ENCODE measurements around the gene IL25.
A peak's percentile ranks its signal among the peaks of the same experiment; 100 is the strongest.

IL25 gene

DNA sequence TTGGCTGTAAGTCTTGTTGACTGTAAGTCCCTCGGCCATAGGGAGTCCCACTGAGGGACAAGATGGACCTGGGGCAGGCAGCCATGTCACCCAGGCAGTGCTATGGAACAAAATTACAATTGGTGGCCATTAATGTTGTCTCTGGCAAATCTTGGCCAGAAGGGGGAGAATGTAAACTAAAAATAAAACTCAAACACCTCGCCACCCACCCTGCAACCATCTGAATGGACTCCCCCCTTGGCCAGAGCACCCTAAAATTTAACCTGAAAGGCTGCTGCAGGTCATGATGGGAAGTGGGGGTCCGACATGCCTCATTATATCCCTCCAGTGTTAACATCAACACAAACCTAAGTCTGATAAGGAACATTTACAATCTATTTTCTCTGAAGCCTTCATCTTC lies 28.1 kb upstream of the IL25 start:
- no peak overlapping the region for H3K27ac ChIP-seq (ENCODE audit: insufficient read depth, low read depth, low read length, poor library complexity, severe bottlenecking)

DNA sequence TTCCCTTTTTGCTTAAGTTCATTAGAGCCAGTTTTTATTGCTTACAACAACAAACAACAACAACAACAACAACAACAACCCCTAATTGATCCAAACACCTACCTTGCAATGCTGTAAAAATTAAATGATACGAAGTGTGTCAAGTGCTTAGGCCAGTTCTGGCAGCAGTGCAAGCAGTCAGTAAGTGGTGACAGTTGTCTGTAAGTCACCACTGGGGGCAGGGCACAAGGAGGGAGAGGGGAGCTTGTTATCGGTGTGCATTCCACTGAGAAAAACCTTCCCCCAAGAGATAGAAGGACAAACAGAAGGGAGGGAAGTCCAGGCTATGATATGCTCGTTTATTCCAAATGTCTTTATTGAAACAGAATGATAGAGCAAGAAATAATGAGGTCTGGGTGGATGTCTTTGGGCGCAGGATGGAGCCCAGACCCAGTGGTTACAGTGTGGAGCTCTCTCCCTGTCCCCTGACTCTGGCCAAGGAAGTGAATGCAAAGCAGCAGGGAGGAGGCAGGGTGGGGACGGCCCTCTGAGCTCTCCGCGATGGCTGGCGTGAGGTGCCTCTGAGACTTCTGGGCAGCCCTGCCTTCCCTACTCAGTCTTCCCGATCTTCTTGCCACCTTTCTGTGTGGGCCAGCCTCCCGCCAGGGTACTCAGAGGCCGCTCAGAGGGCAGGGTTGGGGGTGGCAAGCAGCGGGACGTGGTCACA lies 26.5 kb upstream of the IL25 start:
- Histone ChIP-seq H3K36me3 (ENCODE audit: control insufficient read depth, insufficient read depth, low read length) (no peaks in the 10 kb centered on the region), H3K9me3 (ENCODE audit: control insufficient read depth, low read length) (no peaks in the 10 kb centered on the region), H3K27ac (ENCODE audit: insufficient read depth, low read depth, low read length, poor library complexity, severe bottlenecking) (no peak overlapping the region), H3K4me1 (ENCODE audit: control insufficient read depth, insufficient read depth, low read length) (no peaks in the 10 kb centered on the region), H3K27me3 (ENCODE audit: control insufficient read depth, insufficient read depth, low read length, poor library complexity, severe bottlenecking) (peaks cover 1% of the 10 kb centered on the region), H3K4me3 (ENCODE audit: insufficient read depth, low read depth, low read length) (no peak overlapping the region)
- WGBS, 2 experiments, result 67 to 73% methylated on average over 13 of the region's 13 CpGs

More for the DNA sequence above, 28.1 kb upstream of the IL25 start:
- Histone ChIP-seq H3K9me3 (ENCODE audit: control insufficient read depth, low read length) (no peaks in the 10 kb centered on the region), H3K36me3 (ENCODE audit: control insufficient read depth, insufficient read depth, low read length) (no peaks in the 10 kb centered on the region), H3K4me3 (ENCODE audit: insufficient read depth, low read depth, low read length) (no peak overlapping the region), H3K4me1 (ENCODE audit: control insufficient read depth, insufficient read depth, low read length) (no peaks in the 10 kb centered on the region), H3K27me3 (ENCODE audit: control insufficient read depth, insufficient read depth, low read length, poor library complexity, severe bottlenecking) (no peaks in the 10 kb centered on the region)
- WGBS, 2 experiments, result 85 to 87% methylated on average over 3 of the region's 3 CpGs

DNA sequence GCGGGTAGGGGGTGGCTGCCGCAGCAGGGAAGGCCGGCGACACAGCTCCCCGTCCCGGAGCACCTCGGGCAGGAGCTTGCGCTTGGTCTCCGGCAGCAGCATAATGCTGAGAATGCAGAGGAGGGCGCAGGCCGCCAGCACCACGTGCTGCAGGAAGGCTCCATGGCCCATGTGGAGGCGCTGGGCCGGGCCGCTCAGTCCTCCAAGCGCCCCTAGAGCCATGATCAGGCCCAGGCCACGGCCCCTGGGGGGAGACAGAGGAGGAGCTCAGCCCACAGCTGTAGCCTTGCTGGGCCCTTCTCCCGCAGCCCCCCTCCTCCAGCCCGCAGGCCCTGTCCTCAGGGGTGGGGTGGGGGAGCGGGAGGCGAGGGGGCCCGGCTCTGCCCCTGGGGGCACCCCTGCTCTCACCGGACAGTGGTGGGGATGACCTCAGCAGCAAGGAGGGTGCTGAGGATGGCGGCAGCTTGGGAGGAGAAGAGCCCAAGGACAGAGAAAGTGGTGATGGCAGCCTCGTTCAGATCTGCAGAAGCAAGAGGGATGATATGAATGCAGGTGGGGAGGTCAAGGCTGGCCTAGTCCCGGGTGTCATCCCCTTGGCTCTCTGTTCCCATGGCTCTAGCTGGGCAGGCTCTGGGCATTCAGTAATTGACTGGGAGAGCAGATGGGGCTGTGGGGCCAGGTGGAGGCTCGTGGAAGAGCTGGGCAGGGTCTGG lies 25.8 kb upstream of the IL25 start:
- Histone ChIP-seq H3K36me3 (ENCODE audit: control insufficient read depth, insufficient read depth, low read length) (no peaks in the 10 kb centered on the region), H3K27me3 (ENCODE audit: control insufficient read depth, insufficient read depth, low read length, poor library complexity, severe bottlenecking) (peaks cover 8% of the 10 kb centered on the region), H3K4me3 (ENCODE audit: insufficient read depth, low read depth, low read length) (no peak overlapping the region), H3K27ac (ENCODE audit: insufficient read depth, low read depth, low read length, poor library complexity, severe bottlenecking) (no peak overlapping the region), H3K4me1 (ENCODE audit: control insufficient read depth, insufficient read depth, low read length) (no peaks in the 10 kb centered on the region), H3K9me3 (ENCODE audit: control insufficient read depth, low read length) (no peaks in the 10 kb centered on the region)
- 87% methylated on average over 27 of the region's 27 CpGs for WGBS, 2 experiments

- H3K9me3 ChIP-seq (ENCODE audit: control insufficient read depth, low read length), result no peaks in the 10 kb centered on the region
- peaks cover 9% of the 10 kb centered on the region for H3K27me3 ChIP-seq (ENCODE audit: control insufficient read depth, insufficient read depth, low read length, poor library complexity, severe bottlenecking)
- H3K4me1 ChIP-seq (ENCODE audit: control insufficient read depth, insufficient read depth, low read length), result no peaks in the 10 kb centered on the region
- H3K4me3 ChIP-seq (ENCODE audit: insufficient read depth, low read depth, low read length), result no peak overlapping the region
- 94 to 95% methylated on average over 19 of the region's 19 CpGs for WGBS, 2 experiments
- no peaks in the 10 kb centered on the region for H3K36me3 ChIP-seq (ENCODE audit: control insufficient read depth, insufficient read depth, low read length)
- H3K27ac ChIP-seq (ENCODE audit: insufficient read depth, low read depth, low read length, poor library complexity, severe bottlenecking), result no peak overlapping the region
Measured at GRCh38 chr14:23347406-23348296, 25.0 kb upstream of the IL25 start.

GRCh38 chr14:23348297-23348655 lies 24.3 kb upstream of the IL25 start:
- no peak overlapping the region for H3K4me3 ChIP-seq (ENCODE audit: insufficient read depth, low read depth, low read length)
- H3K9me3 ChIP-seq (ENCODE audit: control insufficient read depth, low read length), result no peaks in the 10 kb centered on the region
- H3K27ac ChIP-seq (ENCODE audit: insufficient read depth, low read depth, low read length, poor library complexity, severe bottlenecking), result no peak overlapping the region
- 89 to 92% methylated on average over 6 of the region's 6 CpGs for WGBS, 2 experiments
- peaks cover 9% of the 10 kb centered on the region for H3K27me3 ChIP-seq (ENCODE audit: control insufficient read depth, insufficient read depth, low read length, poor library complexity, severe bottlenecking)
- no peaks in the 10 kb centered on the region for H3K4me1 ChIP-seq (ENCODE audit: control insufficient read depth, insufficient read depth, low read length)
- H3K36me3 ChIP-seq (ENCODE audit: control insufficient read depth, insufficient read depth, low read length), result no peaks in the 10 kb centered on the region

GRCh38 chr14:23349156-23349845 lies 23.3 kb upstream of the IL25 start:
- Histone ChIP-seq H3K9me3 (ENCODE audit: control insufficient read depth, low read length) (no peaks in the 10 kb centered on the region), H3K4me1 (ENCODE audit: control insufficient read depth, insufficient read depth, low read length) (no peaks in the 10 kb centered on the region), H3K27me3 (ENCODE audit: control insufficient read depth, insufficient read depth, low read length, poor library complexity, severe bottlenecking) (peaks cover 9% of the 10 kb centered on the region), H3K4me3 (ENCODE audit: insufficient read depth, low read depth, low read length) (no peak overlapping the region), H3K27ac (ENCODE audit: insufficient read depth, low read depth, low read length, poor library complexity, severe bottlenecking) (no peak overlapping the region), H3K36me3 (ENCODE audit: control insufficient read depth, insufficient read depth, low read length) (no peaks in the 10 kb centered on the region)
- WGBS, 2 experiments, result 90 to 92% methylated on average over 8 of the region's 8 CpGs

GRCh38 chr14:23351681-23352505 lies 20.7 kb upstream of the IL25 start:
- no peaks in the 10 kb centered on the region for H3K9me3 ChIP-seq (ENCODE audit: control insufficient read depth, low read length)
- no peaks in the 10 kb centered on the region for H3K4me1 ChIP-seq (ENCODE audit: control insufficient read depth, insufficient read depth, low read length)
- WGBS, 2 experiments, result 7 to 8% methylated on average over 61 of the region's 61 CpGs
- H3K27ac ChIP-seq (ENCODE audit: insufficient read depth, low read depth, low read length, poor library complexity, severe bottlenecking), result peak overlapping the region; percentile 68
- H3K27me3 ChIP-seq (ENCODE audit: control insufficient read depth, insufficient read depth, low read length, poor library complexity, severe bottlenecking), result peaks cover 9% of the 10 kb centered on the region
- peak overlapping the region; percentile 67 for H3K4me3 ChIP-seq (ENCODE audit: insufficient read depth, low read depth, low read length)
- no peaks in the 10 kb centered on the region for H3K36me3 ChIP-seq (ENCODE audit: control insufficient read depth, insufficient read depth, low read length)

DNA sequence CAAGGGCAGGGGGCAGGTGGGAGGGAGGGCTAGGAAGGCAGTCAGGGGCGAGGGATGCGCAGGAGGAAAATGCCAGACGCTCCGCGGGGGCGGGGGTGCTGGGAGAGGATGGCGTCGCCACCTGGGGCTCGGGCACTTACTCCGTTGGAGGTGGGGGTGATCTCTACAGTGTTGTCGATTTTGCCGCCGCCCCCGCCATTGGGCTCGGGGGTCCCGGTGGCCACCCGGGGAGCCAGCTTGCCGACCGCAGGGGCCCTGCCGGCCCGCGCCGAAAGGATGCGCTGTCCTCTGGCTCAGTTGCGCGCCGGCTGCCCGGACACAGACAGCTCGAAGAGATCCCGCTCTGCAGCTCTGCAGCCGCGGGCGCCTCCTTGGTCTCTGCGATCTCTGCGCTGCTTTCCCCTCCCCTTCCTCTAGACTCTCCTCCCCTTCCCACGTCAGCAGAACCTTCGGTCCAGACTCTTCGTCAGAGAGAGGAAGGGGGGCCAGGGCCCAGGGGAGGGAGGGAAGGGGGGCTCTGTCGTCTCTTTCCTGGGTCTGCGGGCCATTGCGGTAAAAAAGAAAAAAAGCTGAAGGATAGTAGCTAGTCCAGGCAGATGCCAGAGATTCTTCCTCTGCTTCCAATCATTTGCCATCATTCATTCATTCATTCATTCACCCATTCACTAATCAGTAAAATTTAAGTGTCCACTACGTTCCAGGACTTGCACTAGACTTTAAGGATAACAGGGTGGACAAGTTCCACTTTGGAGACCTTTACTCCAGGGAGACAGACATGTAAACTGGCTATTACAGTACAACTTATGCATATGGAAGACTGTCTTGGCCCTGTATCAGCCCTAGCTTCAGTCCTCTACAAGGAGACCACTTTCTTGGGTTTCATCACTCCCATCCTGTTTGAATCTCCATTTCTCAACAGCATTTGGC lies 19.8 kb upstream of the IL25 start, which contains the start of gene SLC22A17:
Gene SLC22A17 (minus strand): TSS at position 382 of the 927 bp plus-strand sequence.
- WGBS, 2 experiments, result 2% methylated on average over 41 to 42 of the region's 42 CpGs
- peaks cover 9% of the 10 kb centered on the region for H3K27me3 ChIP-seq (ENCODE audit: control insufficient read depth, insufficient read depth, low read length, poor library complexity, severe bottlenecking)
- H3K9me3 ChIP-seq (ENCODE audit: control insufficient read depth, low read length), result no peaks in the 10 kb centered on the region
- peak within 1 kb of the TSS; percentile 68 for H3K27ac ChIP-seq (ENCODE audit: insufficient read depth, low read depth, low read length, poor library complexity, severe bottlenecking)
- H3K4me3 ChIP-seq (ENCODE audit: insufficient read depth, low read depth, low read length), result peak within 1 kb of the TSS; percentile 67
- H3K36me3 ChIP-seq (ENCODE audit: control insufficient read depth, insufficient read depth, low read length), result peaks cover 7% of the 10 kb centered on the region
- H3K4me1 ChIP-seq (ENCODE audit: control insufficient read depth, insufficient read depth, low read length), result no peaks in the 10 kb centered on the region
